Right kidney (tissue), 1 donor: Measurements from ENCODE around the gene MTMR10.

Experiments
- DNase-seq: peaks from one replicate; pipeline ENCODE4 v3.0.0-alpha.2; 2016

The MTMR10 gene

GRCh38 chr15:31016446-31016915 lies 25.1 kb upstream of the MTMR10 start:
- DNase-seq, result no peak

- DNase-seq, result no peak
Observed at GRCh38 chr15:31014608-31014925, 23.1 kb upstream of the MTMR10 start.

GRCh38 chr15:31013863-31014607 lies 22.6 kb upstream of the MTMR10 start:
- DNase-seq, result no peak

GRCh38 chr15:31012455-31012854 lies 21.0 kb upstream of the MTMR10 start:
- no peak for DNase-seq

GRCh38 chr15:31010036-31010435 lies 18.6 kb upstream of the MTMR10 start:
- no peak for DNase-seq

GRCh38 chr15:31005660-31006059 lies 14.2 kb upstream of the MTMR10 start:
- no peak for DNase-seq

GRCh38 chr15:31004220-31004733 lies 12.8 kb upstream of the MTMR10 start:
- DNase-seq, result no peak

- DNase-seq, result no peak
Observed at GRCh38 chr15:31001702-31002101, 10.3 kb upstream of the MTMR10 start.

GRCh38 chr15:30999729-31000128 lies 8.3 kb upstream of the MTMR10 start:
- no peak for DNase-seq

- DNase-seq, result no peak
Observed at GRCh38 chr15:30997270-30997669, 5.8 kb upstream of the MTMR10 start.

GRCh38 chr15:30992249-30992864 lies 929 bp upstream of the MTMR10 start:
- no peak for DNase-seq

GRCh38 chr15:30990446-30991254 lies 778 bp downstream of the MTMR10 start:
- DNase-seq, result no peak

GRCh38 chr15:30990036-30990435 lies 1.4 kb downstream of the MTMR10 start:
- DNase-seq, result peak; percentile 12

GRCh38 chr15:30985081-30985531 lies 6.3 kb downstream of the MTMR10 start:
- DNase-seq, result no peak

- DNase-seq, result no peak
Observed at GRCh38 chr15:30984542-30984941, 6.9 kb downstream of the MTMR10 start.

GRCh38 chr15:30984118-30984517 lies 7.3 kb downstream of the MTMR10 start:
- DNase-seq, result no peak

GRCh38 chr15:30979457-30979856 lies 12.0 kb downstream of the MTMR10 start:
- no peak for DNase-seq

- DNase-seq, result no peak
Observed at GRCh38 chr15:30978328-30978727, 13.1 kb downstream of the MTMR10 start.

GRCh38 chr15:30974112-30974511 lies 17.3 kb downstream of the MTMR10 start:
- no peak for DNase-seq

- DNase-seq, result no peak
Observed at GRCh38 chr15:30973379-30973778, 18.0 kb downstream of the MTMR10 start.

GRCh38 chr15:30969724-30970123 lies 21.7 kb downstream of the MTMR10 start:
- no peak for DNase-seq

- DNase-seq, result no peak
Observed at GRCh38 chr15:30963681-30964080, 27.7 kb downstream of the MTMR10 start.

GRCh38 chr15:30962659-30963058 lies 28.8 kb downstream of the MTMR10 start:
- DNase-seq, result no peak
